NK-92 (cell line): ENCODE measurements around the gene ARHGEF26.

Experiments used
- DNase-seq: peaks from one replicate; lab custom pipeline; 2025; ENCODE audit not compliant: unreplicated experiment; lab: John Stamatoyannopoulos, UW

Gene ARHGEF26

DNA sequence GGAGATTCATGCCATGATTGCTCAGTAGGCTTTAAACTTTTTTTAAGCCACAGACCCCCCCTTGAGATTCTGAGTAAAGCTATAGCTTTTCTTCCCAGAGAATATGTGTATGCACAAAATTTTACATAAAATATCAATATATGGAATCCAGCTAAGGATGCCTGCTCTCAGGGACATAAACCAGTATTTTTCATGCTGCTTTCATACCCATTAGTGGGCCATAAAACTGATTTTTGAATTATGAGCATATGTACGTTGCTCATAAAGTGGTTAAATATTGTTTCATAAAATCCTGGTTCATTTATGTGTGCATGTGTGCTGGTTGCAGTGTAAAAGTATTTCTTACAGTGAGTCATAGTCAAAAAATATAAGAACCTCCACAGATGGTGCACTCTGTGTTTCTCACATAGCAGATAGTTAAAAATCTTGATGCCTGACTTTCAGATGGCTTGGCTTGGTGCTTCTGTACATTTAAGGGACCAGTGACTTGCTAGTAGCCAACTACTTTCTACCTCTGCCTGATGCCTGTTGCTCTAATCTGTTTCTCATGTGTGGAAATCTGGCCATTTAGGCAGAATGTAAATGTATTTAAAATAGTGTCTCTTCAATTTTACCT is 71.9 kb downstream of the ARHGEF26 start:
- no peak for DNase-seq

DNA sequence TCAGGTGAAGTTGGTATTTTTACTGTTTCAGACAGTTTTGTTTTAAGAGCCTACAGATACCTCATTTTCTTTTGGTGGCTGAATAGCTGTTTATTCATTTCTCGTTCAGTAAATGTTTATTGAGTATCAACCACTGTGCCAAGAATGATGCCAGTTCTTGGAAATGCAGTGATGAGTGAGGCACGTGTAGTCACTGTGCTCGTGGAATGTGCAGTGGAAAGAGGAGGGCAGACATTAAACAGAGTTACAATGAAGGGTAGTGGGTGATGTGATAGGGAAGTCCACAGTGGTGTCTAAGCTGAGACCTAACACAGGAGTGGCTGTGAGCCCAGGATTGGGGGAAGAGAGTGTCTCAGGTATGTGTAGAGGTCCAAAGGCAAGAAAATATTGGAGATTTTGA is 73.7 kb downstream of the ARHGEF26 start:
- no peak for DNase-seq

DNA sequence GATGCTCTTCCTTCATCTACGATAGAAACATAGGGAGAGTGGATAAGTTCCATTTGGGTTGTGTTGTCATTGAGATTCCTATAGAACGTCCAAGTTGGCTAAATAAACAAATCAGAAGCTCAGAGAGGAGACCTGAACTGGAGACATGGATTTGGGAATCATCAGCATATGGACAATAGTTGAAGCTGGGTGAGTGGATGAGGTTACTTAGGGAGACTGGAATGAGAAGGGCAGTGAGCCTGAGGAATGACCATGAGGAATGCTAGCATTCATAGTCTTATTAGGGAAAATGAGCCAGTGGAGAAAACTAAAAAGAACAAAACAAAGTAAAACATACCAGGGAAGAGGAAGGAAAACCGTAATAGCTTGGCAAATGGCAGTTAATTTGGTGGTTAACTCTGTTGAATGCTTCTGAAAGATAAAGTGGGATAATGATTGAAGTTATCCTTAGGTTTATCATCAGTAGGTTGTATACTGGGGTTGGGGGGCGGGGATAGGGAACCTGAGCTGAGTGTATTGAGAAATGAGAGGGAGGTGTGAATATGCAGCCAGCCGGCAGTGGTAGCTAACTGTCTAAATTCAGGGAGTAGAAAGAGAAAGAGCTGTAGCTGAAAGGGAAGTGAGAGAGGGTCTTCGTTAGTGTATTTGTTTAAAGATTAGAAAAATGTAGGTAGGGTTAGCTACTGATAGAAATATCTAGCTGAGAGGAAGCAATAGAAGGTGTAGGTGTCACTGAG is 74.6 kb downstream of the ARHGEF26 start:
- DNase-seq: no peak

DNA sequence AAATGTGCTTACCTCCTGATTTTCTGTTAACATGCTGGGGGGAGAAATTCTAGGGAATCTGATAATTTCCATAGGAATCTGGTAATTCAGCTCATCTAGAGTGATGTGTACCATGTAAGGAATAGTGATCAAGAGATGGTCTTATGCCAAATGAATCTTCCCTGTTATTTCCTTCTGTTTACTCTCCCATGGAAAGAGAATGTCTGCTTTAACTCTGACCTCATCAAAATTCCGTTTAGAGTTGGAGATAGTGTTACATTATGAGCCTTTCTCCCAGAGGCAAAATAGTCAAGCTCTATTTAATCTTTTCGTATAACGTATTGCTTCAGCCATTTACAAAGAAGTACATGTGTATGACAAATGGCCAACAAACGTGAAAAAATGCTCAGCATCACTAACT is 76.6 kb downstream of the ARHGEF26 start:
- no peak for DNase-seq

DNA sequence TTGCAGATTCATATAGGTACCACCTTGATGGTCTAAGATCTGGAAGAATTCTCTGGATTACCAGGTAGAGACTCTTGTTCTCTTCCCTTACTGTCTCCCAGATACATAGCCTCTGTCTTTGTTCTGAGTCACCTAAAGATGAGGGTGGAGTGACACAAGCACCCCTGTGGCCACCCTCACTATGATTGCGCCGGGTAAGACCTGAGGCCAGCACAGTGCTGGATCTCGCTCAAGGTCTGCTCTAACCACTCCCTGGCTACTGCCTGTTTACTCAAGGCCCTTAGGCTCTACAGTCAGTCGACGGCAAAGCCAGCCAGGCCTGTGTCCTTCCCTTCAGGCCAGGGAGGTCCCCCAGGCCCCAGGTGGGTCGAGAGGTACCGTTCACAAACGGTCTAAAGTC is 88.3 kb downstream of the ARHGEF26 start:
- DNase-seq: no peak

DNA sequence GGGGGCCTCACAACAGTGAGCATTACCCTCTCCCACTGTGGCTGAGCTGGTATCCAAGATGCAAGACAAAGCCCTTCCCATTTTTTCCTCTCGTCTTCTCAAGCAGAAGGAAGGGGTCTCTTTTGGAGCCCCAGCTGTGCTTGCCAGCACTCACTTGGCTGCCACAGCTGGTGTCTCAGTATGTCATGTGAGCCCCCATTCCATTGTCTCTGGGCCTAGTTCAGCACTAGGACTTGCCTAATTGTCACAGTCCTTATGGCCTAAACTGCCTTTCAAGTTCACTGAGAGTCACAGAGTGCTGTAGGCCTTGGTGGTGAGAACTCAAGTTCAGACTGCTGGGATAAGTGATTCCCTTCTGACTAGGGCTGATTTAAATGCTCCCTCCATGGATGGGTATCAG is 89.8 kb downstream of the ARHGEF26 start:
- DNase-seq: no peak

DNA sequence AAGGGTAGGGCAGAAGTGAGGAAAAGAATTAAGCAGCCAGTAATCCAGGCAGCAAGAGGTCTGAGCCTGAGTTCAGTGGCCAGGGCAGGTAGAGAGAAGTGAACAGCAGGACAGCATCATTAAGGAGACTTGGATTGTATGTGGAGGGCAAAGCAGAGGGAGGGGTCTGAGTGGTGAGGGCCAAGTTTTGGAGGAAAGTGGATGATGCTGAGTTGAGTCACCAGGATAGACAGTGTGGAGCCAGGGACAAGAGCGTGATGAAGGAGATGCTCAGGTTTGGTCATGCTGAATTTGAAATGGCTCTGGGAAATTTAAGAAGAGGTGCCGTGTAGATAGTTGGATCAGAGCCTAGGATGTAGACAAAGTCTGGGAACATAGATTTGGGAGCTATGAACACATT is 93.1 kb downstream of the ARHGEF26 start:
- DNase-seq: no peak

DNA sequence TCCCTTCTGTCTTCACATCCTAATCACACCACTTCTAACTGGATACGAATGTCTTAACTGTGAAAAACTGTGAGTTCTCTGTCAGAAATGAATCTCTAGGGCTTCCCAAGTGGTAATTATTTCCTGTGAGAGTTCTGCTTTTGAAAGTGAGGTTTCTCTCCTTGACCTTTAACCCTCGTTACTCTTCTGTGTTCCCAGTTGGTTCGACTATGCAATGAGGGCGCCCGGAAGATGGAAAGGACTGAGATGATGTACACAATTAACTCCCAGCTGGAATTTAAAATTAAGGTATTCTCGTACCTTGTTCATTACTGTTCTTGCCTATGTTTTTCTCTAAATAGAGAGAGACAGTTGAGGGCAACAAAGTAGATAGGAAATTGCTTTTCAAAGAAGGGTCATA is 96.5 kb downstream of the ARHGEF26 start:
- no peak for DNase-seq

DNA sequence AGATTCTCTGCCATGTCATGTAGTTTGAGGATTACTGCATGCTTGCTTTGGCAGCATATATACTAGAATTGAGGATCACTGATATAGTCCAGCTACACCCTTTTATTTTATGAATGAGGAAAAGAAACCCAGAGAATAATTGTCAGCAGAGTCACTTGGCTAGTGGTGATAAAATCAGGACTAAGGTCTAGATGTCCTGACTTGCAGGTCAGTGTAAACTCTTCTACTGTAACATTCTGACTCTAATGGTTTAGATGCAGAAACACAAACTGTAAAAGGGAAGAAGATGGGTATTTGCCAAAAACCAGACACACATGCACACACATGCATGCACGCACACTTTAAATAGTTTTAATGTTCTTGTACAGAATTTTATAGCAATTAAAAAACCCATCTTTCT is 97.5 kb downstream of the ARHGEF26 start:
- DNase-seq: no peak

DNA sequence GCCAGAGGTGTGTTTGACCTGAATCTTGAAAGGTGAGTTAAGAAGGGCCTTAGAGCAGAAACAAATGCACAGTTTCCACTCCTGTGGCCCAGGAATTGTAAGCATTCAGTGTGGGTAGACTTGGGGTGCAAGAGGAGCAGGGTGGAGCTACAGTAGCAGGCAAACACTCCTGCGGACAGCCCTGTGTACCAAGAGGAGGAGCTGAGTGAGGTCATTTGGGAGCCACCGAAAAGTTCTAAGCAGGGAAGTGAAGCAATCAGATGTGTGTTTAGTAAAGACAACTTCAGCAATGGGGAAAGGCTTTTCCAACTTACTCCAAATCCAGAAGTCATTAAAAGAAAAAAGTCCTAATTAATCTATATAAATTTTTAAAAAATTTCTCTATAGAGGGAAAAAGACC is 99.3 kb downstream of the ARHGEF26 start:
- DNase-seq: no peak

DNA sequence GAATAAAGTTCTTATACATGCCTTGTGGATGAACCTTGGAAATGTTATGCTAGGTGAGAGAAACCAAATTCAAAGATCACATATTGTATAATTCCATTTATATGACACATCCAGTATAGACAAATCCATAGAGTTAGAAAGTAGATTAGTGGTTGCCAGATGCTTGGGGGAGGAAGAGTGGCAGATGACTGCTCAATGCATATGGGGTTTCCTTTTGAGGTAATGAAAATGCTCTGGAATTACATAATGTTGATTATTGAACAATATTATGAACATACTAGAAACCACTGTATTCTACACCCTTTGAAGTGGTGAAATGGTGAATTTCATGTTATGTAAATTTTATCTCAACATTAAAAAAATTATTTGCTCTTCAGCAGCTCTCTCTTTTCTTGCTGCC is 102.3 kb downstream of the ARHGEF26 start:
- DNase-seq: no peak

DNA sequence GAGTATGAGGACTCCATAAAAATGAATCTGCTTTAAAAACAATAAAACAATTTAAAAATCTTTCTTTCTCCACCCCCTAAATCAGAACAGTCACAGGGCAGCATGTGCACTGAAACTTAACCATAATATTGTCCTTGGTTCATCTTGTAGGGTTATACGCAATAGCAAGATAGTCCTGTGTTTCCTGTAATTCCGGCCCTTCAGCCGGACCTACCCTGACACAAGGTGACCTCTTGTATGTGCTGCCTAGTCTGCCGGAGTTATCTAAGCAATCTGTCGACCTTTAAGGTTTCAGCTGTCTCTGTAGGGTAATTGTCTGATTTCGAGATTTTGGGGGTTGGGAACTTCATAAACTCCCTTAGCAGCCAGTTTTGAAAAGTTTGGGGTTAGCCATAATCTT is 103.2 kb downstream of the ARHGEF26 start:
- no peak for DNase-seq

DNA sequence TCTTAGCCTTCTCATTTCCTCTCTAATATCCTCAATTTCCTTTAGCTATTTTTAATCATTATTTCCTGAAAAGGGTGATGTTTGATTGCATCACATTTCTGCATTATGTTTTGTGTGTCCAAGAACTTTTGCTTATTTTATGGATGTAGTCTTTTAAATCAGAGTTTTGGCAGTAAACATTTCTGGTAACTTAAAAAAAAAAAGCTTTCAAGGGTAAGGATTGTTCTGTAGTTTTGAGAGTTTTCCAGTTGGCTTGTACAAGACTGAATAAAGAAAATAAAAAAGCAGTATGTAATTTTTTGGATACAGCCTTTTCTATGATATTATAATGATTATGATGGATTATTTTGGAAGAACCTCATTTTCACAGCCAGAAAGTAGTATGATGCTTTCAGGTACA is 103.7 kb downstream of the ARHGEF26 start:
- no peak for DNase-seq

DNA sequence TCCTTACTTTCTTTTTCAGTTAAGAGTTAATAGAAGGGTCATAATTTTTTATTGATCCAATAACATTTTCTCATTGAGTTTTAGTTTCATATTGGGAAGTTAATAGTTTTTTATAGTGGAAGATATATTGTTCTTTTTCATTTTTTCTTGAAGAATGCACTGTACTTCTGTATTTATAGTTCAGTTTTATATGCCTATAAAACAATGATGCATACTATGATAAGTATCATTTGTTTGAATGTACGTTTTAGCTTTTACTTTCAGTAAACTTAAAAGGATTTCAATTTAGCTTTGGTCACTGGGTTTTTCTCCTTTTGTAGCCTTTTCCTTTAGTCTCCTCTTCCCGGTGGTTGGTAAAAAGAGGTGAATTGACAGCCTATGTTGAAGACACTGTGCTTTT is 104.3 kb downstream of the ARHGEF26 start:
- DNase-seq: no peak

DNA sequence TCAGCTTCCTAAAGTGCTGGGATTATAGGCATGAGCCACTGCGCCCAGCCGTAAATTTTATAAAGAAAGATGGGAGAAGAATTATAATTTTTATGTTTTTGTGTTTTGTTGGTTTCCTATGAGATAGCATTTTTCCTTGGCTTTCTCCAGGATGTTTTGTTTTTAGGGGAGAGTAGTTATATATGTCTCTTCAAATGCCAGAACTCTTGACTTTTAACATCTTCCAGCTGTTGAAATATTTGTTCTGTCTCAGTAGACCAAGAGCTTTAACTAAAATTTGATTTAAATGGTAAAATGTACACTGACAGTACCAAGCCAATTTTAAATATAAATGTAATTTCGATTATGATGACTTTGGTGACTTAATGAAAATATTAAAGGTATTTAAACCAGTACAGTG is 106.3 kb downstream of the ARHGEF26 start:
- no peak for DNase-seq

DNA sequence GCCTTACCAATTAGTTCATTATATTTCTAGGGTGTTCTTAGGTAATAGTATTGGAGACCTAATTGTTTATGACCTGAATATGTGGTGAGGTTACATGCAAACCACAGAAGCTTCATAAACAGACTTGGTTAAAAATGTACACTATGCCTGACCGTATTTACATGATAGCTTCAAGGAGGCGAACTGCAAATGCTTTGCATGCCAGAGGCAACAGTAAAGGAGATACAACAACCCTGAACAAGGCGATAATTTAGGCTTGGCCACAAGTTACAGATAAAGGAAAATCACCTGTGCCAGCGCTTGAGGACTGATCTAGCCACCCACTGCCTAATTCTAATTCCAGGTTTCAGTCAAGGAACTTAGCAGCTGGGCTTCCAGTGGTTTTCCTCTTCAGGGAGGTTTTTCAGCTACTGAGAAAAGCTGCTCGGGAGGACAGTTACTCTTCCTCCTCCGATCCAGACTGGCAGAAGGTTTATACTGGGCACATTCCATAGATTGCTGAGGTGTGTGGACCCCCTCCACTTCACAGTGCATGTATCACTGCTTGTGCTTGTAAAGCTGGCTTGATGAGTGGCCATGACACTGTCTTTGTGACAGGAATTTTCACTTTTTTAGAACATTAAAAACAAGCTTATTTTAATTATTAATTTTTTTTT is 107.5 kb downstream of the ARHGEF26 start:
- DNase-seq: no peak

DNA sequence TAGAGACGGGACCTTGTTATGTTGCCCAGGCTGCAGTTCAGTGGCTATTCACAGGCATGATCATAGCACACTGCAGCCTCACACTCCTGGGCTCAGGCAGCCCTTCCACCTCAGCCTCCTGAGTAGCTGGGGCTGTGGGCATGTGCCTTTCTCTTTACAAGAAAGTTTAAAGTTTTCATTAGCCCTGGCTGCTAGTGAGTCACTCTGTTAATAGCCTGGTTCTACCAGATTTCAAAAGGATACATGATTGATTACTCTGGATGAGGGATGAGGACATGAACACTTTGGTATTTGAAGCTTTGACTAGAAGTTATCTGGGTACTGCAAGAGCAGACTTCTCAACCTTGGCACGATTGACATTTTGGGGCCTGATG is 108.0 kb downstream of the ARHGEF26 start:
- DNase-seq: no peak

DNA sequence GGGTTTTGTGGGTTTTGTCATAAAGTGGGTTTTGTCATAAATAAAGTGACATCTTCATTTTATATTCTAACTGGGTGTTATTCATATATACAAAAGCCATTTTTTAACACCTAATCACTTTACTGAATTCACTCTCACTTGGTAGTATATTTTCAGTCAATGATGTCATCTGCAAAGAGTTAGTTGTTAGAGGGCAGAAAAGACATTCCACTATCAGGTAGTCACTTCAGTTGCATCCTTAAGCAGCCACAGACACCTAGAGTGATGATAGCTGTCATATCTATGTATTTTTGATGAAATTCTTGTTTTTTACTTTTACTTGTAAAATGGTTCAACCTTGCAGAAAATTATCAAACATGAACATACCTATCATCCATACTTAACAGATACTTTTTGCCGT is 114.1 kb downstream of the ARHGEF26 start:
- no peak for DNase-seq

DNA sequence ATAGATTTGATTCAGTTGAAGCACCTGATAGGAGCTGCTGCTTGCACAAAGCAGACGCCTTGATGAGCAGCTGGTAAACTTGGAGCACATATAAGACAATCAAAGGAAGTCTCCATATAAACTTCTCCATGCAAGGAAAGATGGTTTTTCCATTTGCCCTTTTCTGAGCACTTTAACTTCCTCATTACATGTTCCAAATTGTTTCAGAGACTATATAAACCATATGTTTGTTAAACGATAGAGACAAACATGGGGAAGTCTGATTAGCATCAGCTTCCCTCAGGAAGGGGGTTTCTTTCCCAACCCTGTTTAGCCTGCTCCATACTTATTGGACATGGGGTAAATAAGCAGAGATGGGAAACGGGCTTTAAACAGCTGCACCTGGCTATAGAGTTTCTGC is 115.1 kb downstream of the ARHGEF26 start:
- DNase-seq: no peak

DNA sequence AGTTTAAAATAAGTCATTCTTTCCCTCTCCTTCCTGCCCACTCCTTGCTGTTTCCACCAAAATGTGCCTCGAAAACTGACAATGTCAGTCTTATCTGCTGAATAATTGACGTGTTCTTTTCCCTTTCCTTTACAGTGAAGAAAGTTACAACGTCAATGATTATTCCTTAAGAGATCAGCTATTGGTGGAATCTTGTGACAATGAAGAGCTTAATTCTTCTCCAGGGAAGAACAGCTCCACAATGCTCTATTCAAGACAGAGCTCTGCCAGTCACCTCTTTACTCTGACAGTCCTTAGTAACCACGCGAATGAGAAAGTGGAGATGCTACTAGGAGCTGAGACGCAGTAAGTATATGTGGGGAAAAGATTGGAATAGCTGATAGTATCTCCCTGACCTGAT is 119.0 kb downstream of the ARHGEF26 start:
- no peak for DNase-seq

DNA sequence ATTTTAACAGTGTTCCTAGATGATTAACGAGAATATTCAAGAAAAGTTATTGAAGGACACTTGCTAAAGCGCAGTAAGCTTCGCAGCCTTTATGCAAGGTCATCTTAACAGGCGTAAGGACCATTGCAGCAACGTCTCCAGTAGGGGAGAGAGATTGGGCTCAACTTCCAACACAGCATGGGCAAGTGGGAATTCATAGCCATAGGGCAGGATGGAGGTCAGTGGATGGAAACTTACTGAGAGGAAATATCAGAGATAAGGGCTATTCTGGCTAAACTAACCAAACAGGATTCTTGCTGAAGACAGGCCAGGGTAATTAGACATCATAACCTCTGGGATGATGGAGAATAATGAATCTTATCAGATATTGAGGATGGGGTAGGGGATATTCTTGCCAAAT is 120.3 kb downstream of the ARHGEF26 start:
- DNase-seq: no peak

DNA sequence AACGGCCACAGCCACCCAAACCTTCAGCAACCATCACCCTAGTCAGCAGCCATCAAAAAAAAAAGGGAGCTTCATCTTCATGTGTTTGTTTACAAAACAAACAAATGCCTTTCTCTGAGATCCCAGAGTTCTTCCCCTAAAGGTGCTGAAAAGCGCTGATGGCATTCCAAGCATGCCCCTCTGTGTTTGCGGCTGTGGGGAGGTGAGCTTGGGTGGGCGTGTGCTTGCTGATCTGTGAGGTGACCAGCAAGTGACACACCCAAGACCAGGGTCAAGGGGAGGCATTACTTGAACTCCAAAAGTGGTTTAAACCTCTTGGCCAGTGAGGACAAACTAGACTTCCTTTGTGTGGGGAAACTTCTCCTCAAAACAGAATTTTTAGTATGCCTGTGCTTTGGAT is 121.6 kb downstream of the ARHGEF26 start:
- DNase-seq: no peak

DNA sequence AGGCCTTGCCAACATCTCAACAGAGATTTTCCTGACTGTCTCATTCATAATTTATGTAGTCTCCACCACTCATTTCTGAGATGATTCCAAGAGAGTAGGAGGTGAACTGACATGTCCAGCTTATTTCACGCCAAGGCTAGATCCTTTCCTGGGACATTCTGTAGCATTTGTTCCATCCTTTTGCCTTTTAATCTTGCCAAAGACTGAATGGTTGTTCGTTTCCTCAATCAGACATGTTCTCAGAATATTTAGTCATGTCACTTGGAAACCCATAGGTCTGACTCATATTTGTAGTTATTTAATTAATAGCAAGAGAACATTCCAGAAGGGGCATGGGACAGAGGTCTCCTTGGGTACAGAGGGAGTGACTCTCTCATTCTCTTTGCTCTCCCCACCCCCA is 122.2 kb downstream of the ARHGEF26 start:
- DNase-seq: no peak
